ENCODE data around the gene ZBTB6. TPM values are rescaled to one million over a fixed set of nuclear protein-coding genes. Genes with fewer than 3 reads are reported as not detected.
A peak's percentile ranks its signal among the peaks of the same experiment; 100 is the strongest.

Gene ZBTB6
- total and polyA plus RNA-seq, 9 of the 15 experiments (the other 6 are each of a cell fraction or from before 2014, with no cell fraction given) = 1.4 to 7.2 (median 5.3) TPM

- TF ChIP-seq CCNT2 (IDR thresholded peaks at IDR 0.05; ENCODE audit: borderline replicate concordance, extremely low read depth, insufficient read length, low read depth, low read length) (no peak), HNRNPL (IDR thresholded peaks at IDR 0.05; ENCODE audit: low read depth, low read length) (no peak), ZC3H4 (CRISPR knock-in tag; IDR thresholded peaks at IDR 0.05; ENCODE audit: borderline replicate concordance) (no peak), E2F4 (CRISPR knock-in tag; IDR thresholded peaks at IDR 0.05; ENCODE audit: low read depth) (no peak)
These were observed 35.2 kb upstream of the ZBTB6 start (continued) for GRCh38 chr9:122948313-122948712.

DNA sequence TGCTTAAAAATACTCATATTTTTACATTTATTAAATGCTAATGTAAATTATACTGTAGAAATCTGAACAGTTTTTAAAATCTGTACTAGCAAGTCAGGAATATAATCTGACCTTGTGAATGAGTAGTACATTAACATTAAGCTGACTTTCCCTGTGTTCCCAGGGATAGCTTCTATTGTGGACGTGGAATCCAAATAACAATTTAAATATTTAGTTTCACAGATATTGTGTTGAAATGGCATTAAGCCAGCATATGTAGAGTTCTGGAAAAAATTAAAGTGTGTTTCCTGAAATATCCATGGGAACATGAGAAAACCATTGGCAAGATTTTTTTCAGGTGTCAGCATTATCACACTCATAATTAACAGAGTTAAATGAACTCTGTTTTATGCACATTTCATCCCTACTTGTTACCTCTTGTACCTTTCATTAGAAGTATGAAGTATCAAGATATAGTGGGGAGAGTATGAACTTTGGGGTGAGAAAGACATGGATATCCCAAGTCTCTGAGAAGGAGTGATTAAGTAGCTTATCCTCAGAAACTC, 33.4 kb upstream of the ZBTB6 start:
- POLR2A ChIA-PET = interaction anchor here (0.6 to 1.4 kb wide), 4 partner anchors 8 to 33 kb away, joined by 3 to 4 read pairs (median 3); partner anchors contain the start of genes ZBTB26 and ZBTB6
- no peak for TF ChIP-seq ETV1 (tag; conservative IDR thresholded peaks at IDR 0.05; ENCODE audit: low read depth)
- no peak for TF ChIP-seq HDAC8 (tag; IDR thresholded peaks at IDR 0.05)
- TF ChIP-seq, protein P1, sequence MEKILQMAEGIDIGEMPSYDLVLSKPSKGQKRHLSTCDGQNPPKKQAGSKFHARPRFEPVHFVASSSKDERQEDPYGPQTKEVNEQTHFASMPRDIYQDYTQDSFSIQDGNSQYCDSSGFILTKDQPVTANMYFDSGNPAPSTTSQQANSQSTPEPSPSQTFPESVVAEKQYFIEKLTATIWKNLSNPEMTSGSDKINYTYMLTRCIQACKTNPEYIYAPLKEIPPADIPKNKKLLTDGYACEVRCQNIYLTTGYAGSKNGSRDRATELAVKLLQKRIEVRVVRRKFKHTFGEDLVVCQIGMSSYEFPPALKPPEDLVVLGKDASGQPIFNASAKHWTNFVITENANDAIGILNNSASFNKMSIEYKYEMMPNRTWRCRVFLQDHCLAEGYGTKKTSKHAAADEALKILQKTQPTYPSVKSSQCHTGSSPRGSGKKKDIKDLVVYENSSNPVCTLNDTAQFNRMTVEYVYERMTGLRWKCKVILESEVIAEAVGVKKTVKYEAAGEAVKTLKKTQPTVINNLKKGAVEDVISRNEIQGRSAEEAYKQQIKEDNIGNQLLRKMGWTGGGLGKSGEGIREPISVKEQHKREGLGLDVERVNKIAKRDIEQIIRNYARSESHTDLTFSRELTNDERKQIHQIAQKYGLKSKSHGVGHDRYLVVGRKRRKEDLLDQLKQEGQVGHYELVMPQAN (IDR thresholded peaks at IDR 0.05; ENCODE audit: borderline replicate concordance) = no peak
- TF ChIP-seq, protein P2, sequence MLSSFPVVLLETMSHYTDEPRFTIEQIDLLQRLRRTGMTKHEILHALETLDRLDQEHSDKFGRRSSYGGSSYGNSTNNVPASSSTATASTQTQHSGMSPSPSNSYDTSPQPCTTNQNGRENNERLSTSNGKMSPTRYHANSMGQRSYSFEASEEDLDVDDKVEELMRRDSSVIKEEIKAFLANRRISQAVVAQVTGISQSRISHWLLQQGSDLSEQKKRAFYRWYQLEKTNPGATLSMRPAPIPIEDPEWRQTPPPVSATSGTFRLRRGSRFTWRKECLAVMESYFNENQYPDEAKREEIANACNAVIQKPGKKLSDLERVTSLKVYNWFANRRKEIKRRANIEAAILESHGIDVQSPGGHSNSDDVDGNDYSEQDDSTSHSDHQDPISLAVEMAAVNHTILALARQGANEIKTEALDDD (IDR thresholded peaks at IDR 0.05) = no peak
- TF ChIP-seq, protein P3, sequence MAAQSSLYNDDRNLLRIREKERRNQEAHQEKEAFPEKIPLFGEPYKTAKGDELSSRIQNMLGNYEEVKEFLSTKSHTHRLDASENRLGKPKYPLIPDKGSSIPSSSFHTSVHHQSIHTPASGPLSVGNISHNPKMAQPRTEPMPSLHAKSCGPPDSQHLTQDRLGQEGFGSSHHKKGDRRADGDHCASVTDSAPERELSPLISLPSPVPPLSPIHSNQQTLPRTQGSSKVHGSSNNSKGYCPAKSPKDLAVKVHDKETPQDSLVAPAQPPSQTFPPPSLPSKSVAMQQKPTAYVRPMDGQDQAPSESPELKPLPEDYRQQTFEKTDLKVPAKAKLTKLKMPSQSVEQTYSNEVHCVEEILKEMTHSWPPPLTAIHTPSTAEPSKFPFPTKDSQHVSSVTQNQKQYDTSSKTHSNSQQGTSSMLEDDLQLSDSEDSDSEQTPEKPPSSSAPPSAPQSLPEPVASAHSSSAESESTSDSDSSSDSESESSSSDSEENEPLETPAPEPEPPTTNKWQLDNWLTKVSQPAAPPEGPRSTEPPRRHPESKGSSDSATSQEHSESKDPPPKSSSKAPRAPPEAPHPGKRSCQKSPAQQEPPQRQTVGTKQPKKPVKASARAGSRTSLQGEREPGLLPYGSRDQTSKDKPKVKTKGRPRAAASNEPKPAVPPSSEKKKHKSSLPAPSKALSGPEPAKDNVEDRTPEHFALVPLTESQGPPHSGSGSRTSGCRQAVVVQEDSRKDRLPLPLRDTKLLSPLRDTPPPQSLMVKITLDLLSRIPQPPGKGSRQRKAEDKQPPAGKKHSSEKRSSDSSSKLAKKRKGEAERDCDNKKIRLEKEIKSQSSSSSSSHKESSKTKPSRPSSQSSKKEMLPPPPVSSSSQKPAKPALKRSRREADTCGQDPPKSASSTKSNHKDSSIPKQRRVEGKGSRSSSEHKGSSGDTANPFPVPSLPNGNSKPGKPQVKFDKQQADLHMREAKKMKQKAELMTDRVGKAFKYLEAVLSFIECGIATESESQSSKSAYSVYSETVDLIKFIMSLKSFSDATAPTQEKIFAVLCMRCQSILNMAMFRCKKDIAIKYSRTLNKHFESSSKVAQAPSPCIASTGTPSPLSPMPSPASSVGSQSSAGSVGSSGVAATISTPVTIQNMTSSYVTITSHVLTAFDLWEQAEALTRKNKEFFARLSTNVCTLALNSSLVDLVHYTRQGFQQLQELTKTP (IDR thresholded peaks at IDR 0.05; ENCODE audit: low read depth in 1 of 2, partially characterized antibody in 2 of 2) = no peak
- no peak for TF ChIP-seq ESRRB (CRISPR knock-in tag; IDR thresholded peaks at IDR 0.05; ENCODE audit: borderline replicate concordance)
- peak; percentile 47 for TF ChIP-seq MAFG (tag; conservative IDR thresholded peaks at IDR 0.05)

More for the DNA sequence above, 33.4 kb upstream of the ZBTB6 start:
- Histone ChIP-seq H3K9me1 (ENCODE audit: control insufficient read depth, insufficient read depth, low read length) (no peaks in the 10 kb centered on the region), H3K4me1 (replicated peaks in 1 of 2; ENCODE audit: control insufficient read depth in 2 of 2, insufficient read depth in 2 of 2, low read length in 2 of 2) (peaks cover 8 to 11% of the 10 kb centered on the region in 2 experiments; a peak in 4 of 5 replicates), H4K20me1 (replicated peaks; ENCODE audit: control insufficient read depth, insufficient read depth, low read length) (no peaks in the 10 kb centered on the region), H3K27me3 (ENCODE audit: control insufficient read depth in 2 of 2, insufficient read depth in 2 of 2, low read length in 2 of 2) (no peaks in the 10 kb centered on the region), H3K9ac (ENCODE audit: insufficient read depth in 1 of 2, low read depth in 2 of 2, low read length in 2 of 2) (no peak overlapping the region), H3K9me3 (replicated peaks; ENCODE audit: control insufficient read depth, insufficient read depth, low read depth, low read length) (no peaks in the 10 kb centered on the region; the same call in 1 of the 2 replicates), H3K27ac (ENCODE audit: extremely low read depth, low read depth, low read length) (no peak overlapping the region), H2AFZ (ENCODE audit: low read depth, low read length) (no peak overlapping the region), H3K4me2 (ENCODE audit: insufficient read depth, low read length) (no peak overlapping the region), H3K79me2 (ENCODE audit: control insufficient read depth, insufficient read depth, low read length) (peaks cover 74% of the 10 kb centered on the region), H3K4me3 (no peak overlapping the region), H3K36me3 (ENCODE audit: control insufficient read depth, insufficient read depth, low read length) (0 out of 3 replicates have a peak, but pooled peaks cover 3% of the 10 kb centered on the region)
- in situ Hi-C loops (cut with MboI) (no loop called here), intact Hi-C loops (cut with micrococcal nuclease) (no loop called here)
- 86% methylated on average over 1 of the region's 1 CpG for WGBS (ENCODE audit: insufficient coverage, low coverage, missing lambda C conversion rate)
- no peak for DNase-seq (ENCODE audit: extremely low read depth in 1 of 4, low spot score in 3 of 4)
- BruUV-seq (replicated peaks) = no TSS peak
- ATAC-seq = no peak
- CTCF ChIA-PET (ENCODE audit: low intra/inter-chr PET ratio) = no interaction called here
- no peak for FAIRE-seq
